COLO829 (cell line): ENCODE data around the gene DMRT3.
A peak's percentile ranks its signal among the peaks of the same experiment; 100 is the strongest.

Experiments used
- DNase-seq: peaks from one replicate; pipeline ENCODE4 v3.0.0; 2012; ENCODE audit warnings: low spot score

DMRT3 gene

DNA sequence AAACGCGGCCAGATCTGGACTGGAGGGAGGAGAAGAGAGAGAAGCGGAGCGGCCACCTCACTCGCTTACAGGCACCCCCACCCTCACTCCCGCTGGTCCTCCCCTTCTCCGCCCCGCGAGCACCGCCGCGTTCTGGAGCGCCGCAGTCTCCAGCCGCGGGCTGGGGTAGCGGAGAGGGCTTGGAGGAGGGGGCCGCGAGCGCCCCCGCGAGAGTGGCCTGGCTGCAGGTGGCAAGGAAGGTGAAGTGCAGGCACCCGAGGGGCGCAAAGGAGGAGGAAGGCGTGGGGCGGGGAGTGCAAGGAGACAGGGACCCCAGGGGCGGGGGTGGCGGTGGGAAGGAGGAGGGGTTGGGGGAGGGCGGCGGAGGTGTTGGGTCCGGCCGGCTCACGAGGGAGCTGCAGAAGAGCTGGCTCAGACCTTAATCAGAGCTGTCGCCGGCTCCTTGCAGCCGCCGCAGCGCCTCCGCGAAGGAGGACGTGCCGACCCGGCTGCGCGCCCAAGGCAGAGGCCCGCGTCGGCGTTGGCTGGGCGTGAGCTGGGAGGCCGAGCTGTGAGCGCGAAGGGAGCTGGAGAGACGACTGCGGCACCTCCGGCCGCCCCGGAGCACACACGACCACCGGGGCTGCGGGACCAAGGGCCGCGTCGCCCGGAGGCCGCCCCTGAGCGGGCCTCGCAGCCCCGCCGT lies at the start of gene DMRT3:
DMRT3 (plus strand) TSS at position 398 of the 685 bp plus-strand sequence. CDS start 347 bp downstream, outside the sequence.
- no peak for DNase-seq

DNA sequence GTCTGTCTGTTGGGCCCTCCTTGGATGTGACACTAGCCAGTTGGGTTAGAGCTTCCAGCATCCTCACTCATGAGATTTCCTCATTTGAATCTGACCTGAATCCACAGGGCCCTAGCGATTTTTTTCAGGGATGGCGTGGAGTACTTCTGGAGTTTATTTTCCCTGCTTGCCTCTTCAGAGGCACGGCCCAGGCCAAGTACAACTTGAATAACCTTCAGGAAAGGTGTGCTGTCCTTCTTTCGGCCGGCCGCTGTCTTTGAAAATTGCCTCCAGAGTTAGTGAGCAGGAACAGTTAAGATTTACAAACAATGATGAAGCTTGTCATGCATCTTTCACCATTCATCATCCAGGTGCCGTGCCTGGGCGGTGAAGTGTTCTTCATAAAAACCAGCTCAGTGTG lies 49.5 kb upstream of the DMRT3 start:
- DNase-seq, result no peak

DNA sequence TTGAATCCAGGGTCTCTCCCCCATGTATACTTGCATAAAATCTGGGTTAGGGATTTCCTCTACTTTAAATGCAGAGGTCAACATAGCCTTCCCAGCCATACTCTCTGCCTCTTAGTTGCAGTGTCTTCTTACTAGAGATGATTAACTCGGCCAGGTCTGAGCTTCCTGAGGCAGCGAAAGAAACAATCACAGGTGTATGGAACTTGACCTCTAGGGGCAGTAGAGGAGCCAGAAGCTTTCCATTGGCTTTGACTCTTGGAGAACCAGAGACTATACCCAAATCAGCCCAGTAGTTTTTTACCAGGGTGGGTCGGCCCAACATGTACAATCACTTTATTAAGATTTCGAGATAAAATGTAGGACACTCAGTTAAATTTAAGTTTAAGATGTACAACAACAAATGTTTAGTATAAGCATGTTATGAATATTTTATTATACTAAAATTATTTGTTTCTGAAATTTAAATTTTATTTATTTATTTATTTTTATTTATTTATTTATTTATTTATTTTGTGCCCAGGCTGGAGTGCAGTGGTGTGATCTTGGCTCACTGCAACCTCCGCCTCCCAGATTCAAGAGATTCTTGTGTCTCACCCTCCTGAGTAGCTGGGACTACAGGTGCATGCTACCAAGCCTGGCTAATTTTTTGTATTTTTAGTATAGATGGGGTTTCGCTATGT lies 48.0 kb upstream of the DMRT3 start:
- peak; percentile 10 for DNase-seq

DNA sequence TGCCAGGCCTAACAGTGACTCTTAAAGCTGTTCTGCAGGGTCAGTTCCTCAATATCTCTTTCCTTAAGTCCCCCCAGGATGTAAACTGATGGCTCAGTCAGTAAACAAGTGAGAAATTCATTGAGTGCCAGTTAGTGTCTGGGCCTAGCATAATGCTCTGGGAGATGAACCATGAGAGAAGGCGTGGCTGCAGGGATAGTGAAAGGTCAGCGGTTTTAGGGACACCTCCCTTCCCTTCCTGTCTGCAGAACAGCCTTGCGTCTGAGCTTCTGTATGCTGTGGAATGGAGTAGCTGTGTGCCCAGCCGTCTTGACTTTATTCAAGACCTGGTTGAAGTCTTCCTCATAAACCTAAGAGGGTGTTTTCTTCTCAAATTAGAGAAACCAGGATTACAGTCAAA lies 46.7 kb upstream of the DMRT3 start:
- no peak for DNase-seq

GRCh38 chr9:933356-933755 lies 43.1 kb upstream of the DMRT3 start:
- no peak for DNase-seq

- peak; percentile 18 for DNase-seq
These were observed 41.0 kb upstream of the DMRT3 start for GRCh38 chr9:935348-935965.

DNA sequence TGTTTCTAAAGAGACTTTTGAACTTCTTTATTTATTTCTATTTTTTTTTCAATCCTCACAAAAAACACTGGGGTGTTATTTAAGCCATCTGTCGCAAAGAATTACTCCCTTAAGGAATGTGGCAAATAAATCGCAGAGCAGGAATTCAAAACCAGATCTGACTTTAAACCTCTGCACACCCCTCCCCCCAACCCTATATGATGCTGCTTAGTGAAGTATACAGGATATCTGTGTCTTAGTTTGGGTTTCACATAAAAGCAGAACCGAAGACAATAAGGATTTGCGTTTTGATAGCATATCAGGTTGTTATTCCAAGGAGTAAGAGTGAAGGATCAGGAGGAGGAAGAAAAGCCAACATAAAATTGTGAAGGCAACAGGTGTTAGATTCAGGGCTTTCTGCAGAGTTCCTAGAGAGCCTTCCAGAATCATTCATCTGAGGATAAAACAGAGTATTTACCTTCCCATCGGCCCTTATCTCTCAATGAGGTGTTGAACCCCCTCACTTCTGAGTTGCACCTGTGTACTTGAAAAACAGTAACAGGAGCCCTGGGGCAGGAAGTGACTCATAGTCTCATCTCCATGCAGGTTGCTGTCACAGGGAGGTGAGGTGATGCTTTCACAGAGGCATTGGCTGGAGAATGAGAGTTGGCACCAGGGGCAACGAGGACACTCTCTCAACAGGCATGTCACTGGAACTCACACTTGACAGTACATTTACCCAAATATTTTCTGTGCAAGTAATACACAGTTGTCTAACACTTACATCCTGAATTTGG lies 33.5 kb upstream of the DMRT3 start:
- DNase-seq, result no peak

GRCh38 chr9:947985-948384 lies 28.5 kb upstream of the DMRT3 start:
- DNase-seq, result no peak

DNA sequence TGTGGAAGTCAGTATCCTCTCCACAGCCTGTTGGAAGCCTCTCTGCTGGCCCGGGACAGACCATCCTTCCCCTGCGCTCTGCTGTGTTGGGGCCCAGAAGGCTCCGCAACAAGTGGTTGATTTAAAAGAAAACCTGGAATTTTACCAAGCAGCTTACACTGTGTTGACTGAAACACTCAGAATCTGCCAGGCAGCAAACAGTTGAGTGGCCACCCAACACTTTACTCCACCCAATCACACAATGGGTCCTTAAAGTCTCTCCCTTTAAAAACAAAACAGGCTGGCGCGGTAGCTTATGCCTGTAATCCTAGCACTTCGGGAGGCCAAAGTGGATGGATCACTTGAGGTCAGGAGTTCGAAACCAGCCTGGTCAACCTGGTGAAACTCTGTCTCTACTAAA lies 28.0 kb upstream of the DMRT3 start:
- no peak for DNase-seq

GRCh38 chr9:950139-950538 lies 26.3 kb upstream of the DMRT3 start:
- DNase-seq, result no peak

- no peak for DNase-seq
These were observed 23.9 kb upstream of the DMRT3 start for GRCh38 chr9:952546-952945.

DNA sequence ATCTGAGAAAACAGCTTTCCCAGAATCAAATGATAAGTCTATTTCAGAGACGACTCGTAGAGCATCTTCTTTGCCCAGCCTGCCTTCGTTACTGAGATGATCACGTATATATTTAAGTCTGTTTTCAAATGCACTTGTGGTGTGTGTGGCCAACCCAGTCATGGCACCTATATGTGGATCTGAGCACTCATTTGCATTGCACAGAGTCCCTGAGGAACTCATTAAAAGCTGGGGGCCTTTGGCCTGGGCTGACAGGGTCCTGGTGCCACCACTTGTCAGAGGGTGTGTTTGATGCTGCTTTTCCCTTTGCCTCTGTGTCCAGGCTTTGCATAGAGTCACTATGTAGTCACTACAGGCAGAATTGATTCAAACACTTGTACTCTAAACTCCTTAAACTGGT lies 17.4 kb upstream of the DMRT3 start:
- DNase-seq, result no peak

- DNase-seq, result no peak
These were observed 16.5 kb upstream of the DMRT3 start for GRCh38 chr9:959914-960313.

GRCh38 chr9:962023-962422 lies 14.4 kb upstream of the DMRT3 start:
- no peak for DNase-seq

GRCh38 chr9:965497-965896 lies 11.0 kb upstream of the DMRT3 start:
- DNase-seq, result no peak

DNA sequence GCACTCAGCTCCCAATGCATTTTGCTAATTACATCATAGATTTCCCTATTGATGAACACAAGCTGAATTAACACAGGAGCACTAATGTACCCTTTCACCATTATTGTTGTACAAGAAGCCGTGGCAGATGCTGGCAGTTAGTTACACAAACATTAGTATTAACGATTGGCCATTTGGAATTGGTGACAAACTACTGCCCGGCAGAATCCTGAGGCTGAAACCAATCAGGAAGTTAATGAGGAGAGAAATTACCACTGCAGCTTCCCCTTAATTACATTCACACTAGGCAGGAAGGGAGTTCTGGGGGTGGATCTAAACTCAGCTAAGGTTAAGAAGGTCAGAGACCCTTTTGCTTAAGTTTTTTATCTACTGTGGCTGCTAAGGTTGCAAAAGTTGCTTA lies 9.6 kb upstream of the DMRT3 start:
- no peak for DNase-seq

DNA sequence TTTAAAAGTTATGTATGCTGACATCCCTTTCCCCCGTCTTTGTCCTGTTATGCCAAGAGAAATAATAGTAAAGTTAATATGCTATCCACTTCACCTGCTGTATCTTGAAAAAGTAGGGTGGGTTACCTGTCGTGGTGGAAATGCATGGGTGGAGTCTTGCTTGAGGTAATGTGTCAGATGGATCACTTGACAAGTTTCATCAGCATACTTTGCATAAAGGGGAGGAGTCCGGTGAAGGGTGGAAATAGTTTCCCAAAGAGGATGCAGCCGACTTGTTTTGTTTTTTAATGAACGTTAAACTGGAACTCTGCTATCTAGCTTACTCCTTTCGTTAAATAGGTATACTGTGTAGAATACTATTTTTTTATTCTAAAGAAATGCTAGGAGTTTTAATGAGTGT lies 9.0 kb upstream of the DMRT3 start:
- no peak for DNase-seq

GRCh38 chr9:967903-968641 lies 8.4 kb upstream of the DMRT3 start:
- peak; percentile 21 for DNase-seq

GRCh38 chr9:969310-970150 lies 6.9 kb upstream of the DMRT3 start:
- DNase-seq, result no peak

DNA sequence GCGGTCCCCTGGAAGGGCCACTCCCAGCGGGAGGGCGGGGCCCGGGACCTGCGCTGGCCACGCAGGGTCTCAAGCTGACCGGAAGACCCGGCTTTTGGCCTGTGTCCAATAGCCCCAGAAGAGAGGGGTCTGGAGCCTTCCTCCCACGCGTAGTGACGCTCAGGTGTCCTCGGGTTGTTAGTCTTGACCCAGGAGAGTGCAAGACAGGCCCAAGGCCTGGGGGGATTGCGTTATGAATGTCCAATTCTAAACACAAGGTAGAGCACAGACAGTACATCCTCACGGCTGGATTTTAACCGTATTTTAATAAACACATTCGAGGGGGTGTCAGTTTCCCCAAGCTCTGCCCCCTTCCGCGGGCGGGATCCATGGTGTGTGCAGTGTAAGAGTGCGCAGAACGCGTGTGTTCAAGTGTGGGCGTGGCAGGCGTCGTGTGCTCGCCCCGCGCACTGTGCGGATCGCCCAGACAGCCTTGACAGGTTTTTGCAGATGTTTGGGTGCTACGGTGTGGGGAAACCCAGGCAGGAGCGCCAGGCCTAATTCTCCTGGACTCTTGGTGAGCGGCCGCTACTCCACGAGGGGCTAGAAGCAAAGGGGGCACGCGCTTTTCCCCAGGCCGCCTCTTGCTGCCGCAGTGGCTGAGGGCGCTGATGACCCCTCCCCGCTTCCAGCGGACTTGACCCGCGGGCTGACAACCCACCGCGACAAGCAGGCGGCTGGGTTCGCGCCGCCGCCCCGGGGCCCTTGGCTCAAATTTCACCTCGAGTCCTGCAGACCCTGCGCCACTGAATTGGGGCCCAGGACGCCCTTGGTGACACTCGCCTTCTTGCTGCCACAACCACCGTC lies 6.1 kb upstream of the DMRT3 start:
- no peak for DNase-seq
